Endothelial cell of umbilical vein (primary cell): ENCODE data around the gene DIP2C.

Experiments
- EZH2 ChIP-seq: IDR thresholded peaks from 2 replicates; pipeline ENCODE4 v1.6.1; 2012; ENCODE audit warnings: borderline replicate concordance, low read depth, mild to moderate bottlenecking, moderate library complexity, low read length, inconsistent platforms; ENCODE audit not compliant: severe bottlenecking
- POLR2A ChIP-seq: IDR thresholded peaks from 2 replicates; pipeline ENCODE4 v1.6.1; 2012; ENCODE audit warnings: low read depth, mild to moderate bottlenecking, control low read depth, low read length
- TF ChIP-seq, protein P1 (sequence below), 2 donors: IDR thresholded peaks; 1 replicate in 1 of 2; 2 replicates in 1 of 2; pipeline ENCODE4 v1.5.1; 2011; ENCODE audit warnings: low read length in 2 of 2, mild to moderate bottlenecking in 2 of 2, moderate library complexity in 2 of 2, control low read depth in 1 of 2, inconsistent platforms in 1 of 2, low read depth in 1 of 2; ENCODE audit not compliant: insufficient read depth in 1 of 2; ENCODE audit errors: extremely low read depth in 1 of 2

DNA sequence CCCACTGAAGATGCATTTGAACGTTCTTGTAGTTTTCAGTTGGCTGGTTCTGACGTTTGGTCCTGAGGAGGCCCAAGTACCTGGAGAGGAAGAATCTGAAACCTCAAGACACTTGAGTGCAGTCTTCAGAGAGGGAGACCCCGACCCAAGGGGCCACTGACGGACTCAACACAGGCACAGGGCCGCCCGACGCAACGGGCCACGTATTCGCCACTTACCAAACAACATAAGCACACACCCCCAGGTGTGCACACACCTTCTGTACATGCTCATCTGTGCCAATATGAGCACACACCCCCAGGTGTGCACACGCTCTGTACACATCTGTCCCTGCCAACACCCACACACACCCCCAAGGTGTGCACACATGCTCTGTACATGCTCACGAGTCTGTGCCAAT is 68.5 kb downstream of the DIP2C start:
- TF ChIP-seq, protein P1, sequence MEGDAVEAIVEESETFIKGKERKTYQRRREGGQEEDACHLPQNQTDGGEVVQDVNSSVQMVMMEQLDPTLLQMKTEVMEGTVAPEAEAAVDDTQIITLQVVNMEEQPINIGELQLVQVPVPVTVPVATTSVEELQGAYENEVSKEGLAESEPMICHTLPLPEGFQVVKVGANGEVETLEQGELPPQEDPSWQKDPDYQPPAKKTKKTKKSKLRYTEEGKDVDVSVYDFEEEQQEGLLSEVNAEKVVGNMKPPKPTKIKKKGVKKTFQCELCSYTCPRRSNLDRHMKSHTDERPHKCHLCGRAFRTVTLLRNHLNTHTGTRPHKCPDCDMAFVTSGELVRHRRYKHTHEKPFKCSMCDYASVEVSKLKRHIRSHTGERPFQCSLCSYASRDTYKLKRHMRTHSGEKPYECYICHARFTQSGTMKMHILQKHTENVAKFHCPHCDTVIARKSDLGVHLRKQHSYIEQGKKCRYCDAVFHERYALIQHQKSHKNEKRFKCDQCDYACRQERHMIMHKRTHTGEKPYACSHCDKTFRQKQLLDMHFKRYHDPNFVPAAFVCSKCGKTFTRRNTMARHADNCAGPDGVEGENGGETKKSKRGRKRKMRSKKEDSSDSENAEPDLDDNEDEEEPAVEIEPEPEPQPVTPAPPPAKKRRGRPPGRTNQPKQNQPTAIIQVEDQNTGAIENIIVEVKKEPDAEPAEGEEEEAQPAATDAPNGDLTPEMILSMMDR (IDR thresholded peaks at IDR 0.05; ENCODE audit: extremely low read depth in 1 of 2, insufficient read depth in 1 of 2, low read depth in 1 of 2, low read length in 2 of 2): no peak
- no peak for TF ChIP-seq POLR2A
- no peak for TF ChIP-seq EZH2
